Measurements from ENCODE around the gene APIP. TPM values are rescaled to one million over a fixed set of nuclear protein-coding genes. Genes with fewer than 3 reads are reported as not detected.
A peak's percentile ranks its signal among the peaks of the same experiment; 100 is the strongest.
"Not testable (repeated sequence)": the region's sequence is repeated elsewhere in the genome, so short reads cannot be mapped to it uniquely, and the experiment has no call there.

Gene APIP
- polyA plus RNA-seq, 1 donor from 2014 or later: 17.2 TPM

- Mint-ChIP-seq H3K36me3 (peaks cover 10% of the 10 kb centered on the region), H3K27ac (no peak overlapping the region), H3K9me3 (no peaks in the 10 kb centered on the region), H3K27me3 (no peaks in the 10 kb centered on the region), H3K4me1 (peaks cover 10 to 11% (median 11%) of the 10 kb centered on the region in 3 donors), H3K4me3 (no peak overlapping the region)
Observed at GRCh38 chr11:34936945-34937629, 20.9 kb upstream of the APIP start.

DNA sequence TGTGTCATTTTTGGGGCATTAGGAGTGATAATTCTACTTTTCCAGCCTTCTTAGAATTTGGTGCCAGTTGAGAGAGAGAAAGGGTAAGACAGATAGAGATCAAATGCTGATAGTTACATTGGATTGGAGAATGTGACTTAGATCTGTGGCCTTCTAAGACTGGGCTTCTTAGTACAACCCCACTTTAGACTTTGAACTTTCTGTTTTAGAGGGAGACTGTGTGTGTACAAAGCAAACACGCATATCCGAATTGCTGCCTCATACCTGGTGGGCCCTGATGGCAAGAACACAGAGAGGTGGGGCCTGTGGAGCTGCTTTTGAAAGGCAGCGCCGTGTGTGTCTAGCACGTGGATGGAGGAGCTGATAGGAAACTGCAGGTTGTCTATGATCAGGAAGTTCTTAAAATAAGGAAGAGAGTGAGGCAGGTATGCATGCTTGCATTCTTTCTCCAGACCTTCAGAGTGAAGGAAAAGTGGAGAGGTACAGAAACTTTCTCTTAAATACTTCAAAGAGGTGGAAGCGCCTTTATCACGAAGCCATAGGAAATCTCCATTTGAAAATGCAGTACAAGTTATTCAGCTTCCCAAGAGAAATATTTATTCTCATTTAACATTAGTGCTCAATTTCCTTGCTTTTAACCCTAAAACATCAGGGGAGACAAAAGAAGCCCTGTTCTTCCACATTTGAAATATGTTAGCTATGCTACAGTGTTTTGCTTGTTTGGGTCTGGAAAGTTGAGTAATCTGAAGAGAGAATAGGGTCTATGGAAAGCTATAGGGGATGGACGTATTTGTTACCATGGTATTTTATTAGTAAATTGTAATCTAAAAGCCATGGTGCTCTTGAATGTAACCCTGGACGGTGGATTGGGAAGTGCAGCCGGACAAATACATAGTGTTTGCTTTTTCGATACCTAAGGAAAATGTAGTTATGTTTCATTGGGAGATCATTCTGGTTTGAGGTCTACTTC is 13.9 kb upstream of the APIP start:
- Mint-ChIP-seq H3K9me3 (no peaks in the 10 kb centered on the region), H3K4me3 (no peak overlapping the region), H3K27me3 (no peaks in the 10 kb centered on the region), H3K4me1 (peaks cover 7 to 12% (median 8%) of the 10 kb centered on the region in 3 donors), H3K27ac (no peak overlapping the region), H3K36me3 (peaks cover 7% of the 10 kb centered on the region)

GRCh38 chr11:34928960-34929680 is 12.9 kb upstream of the APIP start:
- Mint-ChIP-seq H3K27ac (peak overlapping the region in 1 of 3 donors; percentile 15), H3K27me3 (no peaks in the 10 kb centered on the region), H3K9me3 (no peaks in the 10 kb centered on the region), H3K36me3 (peaks cover 5% of the 10 kb centered on the region), H3K4me3 (no peak overlapping the region), H3K4me1 (peaks cover 7 to 13% (median 12%) of the 10 kb centered on the region in 3 donors)

- Mint-ChIP-seq H3K36me3 (peaks cover 4% of the 10 kb centered on the region), H3K4me1 (peaks cover 7 to 14% (median 13%) of the 10 kb centered on the region in 3 donors), H3K4me3 (no peak overlapping the region), H3K27me3 (no peaks in the 10 kb centered on the region), H3K9me3 (no peaks in the 10 kb centered on the region), H3K27ac (peak overlapping the region in 1 of 3 donors; percentile 15)
Observed at GRCh38 chr11:34928268-34928959, 12.2 kb upstream of the APIP start.

DNA sequence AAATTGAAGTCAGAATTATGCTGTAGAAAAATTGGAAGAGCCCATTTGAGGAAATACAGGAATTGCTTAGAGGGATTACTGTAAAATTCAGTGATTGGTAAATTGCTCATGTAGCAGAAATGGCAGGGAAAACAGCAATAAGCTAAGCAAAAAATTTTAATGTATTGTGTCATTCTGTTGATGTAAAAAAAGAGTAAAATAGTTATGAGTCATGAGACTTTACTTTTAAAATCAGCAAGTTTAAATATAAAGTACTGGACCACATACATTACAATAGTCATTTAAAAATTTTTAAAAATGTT is 10.6 kb upstream of the APIP start:
- Mint-ChIP-seq H3K9me3 (no peaks in the 10 kb centered on the region), H3K36me3 (peaks cover 4% of the 10 kb centered on the region), H3K27me3 (no peaks in the 10 kb centered on the region), H3K4me3 (no peak overlapping the region), H3K27ac (peak overlapping the region in 1 of 3 donors; percentile 26), H3K4me1 (peaks cover 7 to 14% (median 13%) of the 10 kb centered on the region in 3 donors)

GRCh38 chr11:34926101-34926830 is 10.1 kb upstream of the APIP start:
- peaks cover 7 to 14% (median 13%) of the 10 kb centered on the region in 3 donors for H3K4me1 Mint-ChIP-seq
- H3K27ac Mint-ChIP-seq: peak overlapping the region in 1 of 3 donors; percentile 26
- H3K9me3 Mint-ChIP-seq: no peaks in the 10 kb centered on the region
- H3K36me3 Mint-ChIP-seq: peaks cover 4% of the 10 kb centered on the region
- H3K4me3 Mint-ChIP-seq: no peak overlapping the region
- H3K27me3 Mint-ChIP-seq: no peaks in the 10 kb centered on the region

- H3K27ac Mint-ChIP-seq: no peak overlapping the region
- no peaks in the 10 kb centered on the region for H3K27me3 Mint-ChIP-seq
- H3K4me1 Mint-ChIP-seq: peaks cover 4 to 13% (median 11%) of the 10 kb centered on the region in 3 donors
- H3K9me3 Mint-ChIP-seq: no peaks in the 10 kb centered on the region
- H3K4me3 Mint-ChIP-seq: no peak overlapping the region
- peaks cover 1% of the 10 kb centered on the region for H3K36me3 Mint-ChIP-seq
Observed at GRCh38 chr11:34924714-34925113, 8.5 kb upstream of the APIP start.

DNA sequence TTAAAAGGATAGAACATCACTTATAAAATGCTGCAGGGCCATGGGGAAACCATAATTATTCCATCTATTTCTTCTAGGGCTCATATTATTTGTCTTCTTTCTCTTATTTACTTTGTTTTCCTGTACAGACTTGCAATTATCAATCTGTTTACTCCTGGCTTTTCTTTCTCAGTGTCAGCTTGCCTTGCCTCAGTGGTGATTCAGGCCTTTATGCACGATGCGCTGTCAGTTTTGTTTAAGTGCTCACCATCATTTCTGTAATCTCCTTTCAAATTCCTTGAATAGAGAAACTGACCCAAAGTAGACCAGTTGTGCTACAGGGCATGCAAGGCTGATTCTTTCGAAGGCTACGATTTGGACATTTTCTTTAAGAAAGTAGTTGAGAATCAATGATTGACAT is 5.0 kb upstream of the APIP start:
- no peaks in the 10 kb centered on the region for H3K9me3 Mint-ChIP-seq
- peak overlapping the region in 1 of 3 donors; percentile 42 for H3K27ac Mint-ChIP-seq
- peaks cover 7 to 29% (median 22%) of the 10 kb centered on the region in 3 donors for H3K4me1 Mint-ChIP-seq
- no peaks in the 10 kb centered on the region for H3K27me3 Mint-ChIP-seq
- no peaks in the 10 kb centered on the region for H3K36me3 Mint-ChIP-seq
- peak overlapping the region in 1 of 4 donors; percentile 8 for H3K4me3 Mint-ChIP-seq

- peak overlapping the region; percentile 88 to 98 (median 94) for H3K4me3 Mint-ChIP-seq
- H3K4me1 Mint-ChIP-seq: peaks cover 12 to 31% (median 31%) of the 10 kb centered on the region in 3 donors
- peak overlapping the region; percentile 82 to 96 (median 91) for H3K27ac Mint-ChIP-seq
- H3K9me3 Mint-ChIP-seq: no peaks in the 10 kb centered on the region
- peaks cover 5% of the 10 kb centered on the region for H3K36me3 Mint-ChIP-seq
- H3K27me3 Mint-ChIP-seq: no peaks in the 10 kb centered on the region
Observed at GRCh38 chr11:34916843-34917770, 928 bp upstream of the APIP start.

DNA sequence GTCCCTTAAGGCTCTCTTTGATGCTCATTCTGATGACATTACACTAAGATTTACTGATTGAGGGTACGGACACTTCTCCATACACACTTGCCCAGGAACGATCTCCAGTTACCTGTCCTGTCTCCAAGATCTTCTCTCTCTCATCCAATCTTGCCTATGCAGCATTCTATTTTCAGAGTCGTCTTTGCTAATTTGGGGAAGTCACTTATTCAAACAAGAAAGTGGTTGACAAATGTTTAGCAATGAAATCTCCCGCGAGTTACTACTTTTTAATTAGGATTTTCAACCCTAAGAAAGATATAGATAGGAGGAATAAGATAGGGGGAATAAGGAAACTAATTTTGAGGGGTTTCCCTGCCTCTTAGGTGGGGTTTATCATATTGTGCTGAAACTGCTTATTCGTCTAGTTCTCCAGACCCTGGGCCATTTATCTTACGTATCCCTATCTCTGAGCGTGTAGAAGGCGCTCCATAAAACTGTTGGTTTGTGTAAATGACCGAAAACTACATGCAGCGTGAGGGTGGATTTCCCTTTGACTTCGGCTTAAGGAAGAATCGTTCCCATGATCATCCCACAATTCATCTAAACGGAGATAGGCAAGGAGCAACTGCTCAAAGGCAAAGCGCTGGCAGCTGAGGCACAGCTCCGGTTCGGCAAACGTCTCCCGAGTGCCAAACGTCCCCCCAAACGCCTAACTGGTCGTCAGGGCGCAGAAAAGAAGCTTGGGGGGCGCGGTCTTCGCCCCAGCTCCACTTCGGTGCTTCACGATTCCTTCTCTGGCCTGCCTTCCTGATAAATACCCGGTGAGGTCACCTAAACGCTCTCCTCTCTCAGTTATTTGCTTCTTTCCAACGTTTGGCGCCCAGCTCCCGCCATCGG is 804 bp downstream of the APIP start:
- no peaks in the 10 kb centered on the region for H3K9me3 Mint-ChIP-seq
- peak overlapping the region; percentile 88 to 98 (median 94) for H3K4me3 Mint-ChIP-seq
- H3K36me3 Mint-ChIP-seq: peaks cover 5% of the 10 kb centered on the region
- H3K27ac Mint-ChIP-seq: peak overlapping the region; percentile 82 to 96 (median 91)
- no peaks in the 10 kb centered on the region for H3K27me3 Mint-ChIP-seq
- H3K4me1 Mint-ChIP-seq: peaks cover 12 to 31% (median 28%) of the 10 kb centered on the region in 3 donors

- H3K27ac Mint-ChIP-seq, H3K27me3 Mint-ChIP-seq, H3K9me3 Mint-ChIP-seq, H3K36me3 Mint-ChIP-seq: not testable (repeated sequence)
- peak overlapping the region in 2 of 4 donors; percentile 9 to 88 for H3K4me3 Mint-ChIP-seq
- H3K4me1 Mint-ChIP-seq: peaks cover 11 to 28% (median 28%) of the 10 kb centered on the region in 3 donors
Observed at GRCh38 chr11:34913556-34913955, 2.6 kb downstream of the APIP start.

DNA sequence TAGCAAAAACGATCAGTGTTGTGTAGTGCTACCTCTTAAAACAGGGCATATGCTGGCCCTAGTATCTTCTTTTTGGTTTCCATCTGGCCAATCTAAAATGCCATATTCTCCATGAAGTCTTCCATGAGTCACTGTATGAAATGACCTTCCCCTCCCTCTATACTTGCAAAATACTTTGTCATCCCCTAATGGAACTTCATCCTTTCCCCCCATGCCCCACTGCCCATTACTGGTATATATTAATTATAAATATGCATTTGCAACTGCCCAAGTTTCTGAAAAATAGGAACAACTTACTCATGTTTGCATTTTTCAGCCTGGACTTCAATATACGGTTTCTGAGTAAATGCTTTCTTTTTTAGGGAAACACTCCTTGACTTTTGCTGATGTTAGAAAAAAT is 4.5 kb downstream of the APIP start:
- Mint-ChIP-seq H3K27ac (no peak overlapping the region), H3K4me1 (peaks cover 7 to 17% (median 15%) of the 10 kb centered on the region in 3 donors), H3K9me3 (no peaks in the 10 kb centered on the region), H3K36me3 (peaks cover 5% of the 10 kb centered on the region), H3K4me3 (no peak overlapping the region), H3K27me3 (no peaks in the 10 kb centered on the region)

Data from IgD-negative memory B cell (primary cell).